ENCODE measurements around the gene GLS2. TPM values are rescaled to one million over a fixed set of nuclear protein-coding genes. Genes with fewer than 3 reads are reported as not detected.

GLS2 gene
- total and polyA plus RNA-seq, 2 experiments from 2014 or later: 12.2 to 31.6 TPM

DNA sequence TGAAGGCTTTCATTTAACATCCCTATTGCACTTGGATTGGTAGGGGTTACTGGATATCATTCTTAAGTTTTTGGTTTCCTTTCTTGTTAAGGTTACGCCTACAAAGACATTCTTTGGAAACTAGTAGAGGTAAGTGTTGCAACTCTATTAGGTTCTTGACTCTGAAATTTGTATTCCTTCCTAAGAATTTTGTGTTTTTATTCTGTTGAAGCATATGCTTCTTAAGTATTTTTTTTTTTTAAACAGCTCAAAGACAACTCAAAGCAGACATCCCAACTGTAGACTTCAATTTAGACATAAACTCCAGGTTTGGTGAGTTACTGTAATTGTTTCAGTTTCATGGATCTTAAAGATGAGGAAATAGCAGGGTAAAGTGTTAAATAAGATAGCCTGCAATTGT is 32.5 kb upstream of the GLS2 start:
- no peaks in the 10 kb centered on the region for H3K36me3 ChIP-seq (ENCODE audit: insufficient read depth)
- H2AFZ ChIP-seq: peak overlapping the region; percentile 5; the same call in 1 of the 2 replicates
- H3K4me1 ChIP-seq (ENCODE audit: insufficient read depth): peaks cover 17% of the 10 kb centered on the region
- no peak overlapping the region for H3K27ac ChIP-seq (ENCODE audit: low read depth)
- H3K4me3 Mint-ChIP-seq: no peak overlapping the region
- H3F3A ChIP-seq (replicated peaks; ENCODE audit: low read depth): no peaks in the 10 kb centered on the region
- no peaks in the 10 kb centered on the region for H4K20me1 ChIP-seq (replicated peaks; ENCODE audit: insufficient read depth)
- no peak for TF ChIP-seq POLR2AphosphoS5 (IDR thresholded peaks at IDR 0.05; ENCODE audit: low read depth)
- TF ChIP-seq, protein P1, sequence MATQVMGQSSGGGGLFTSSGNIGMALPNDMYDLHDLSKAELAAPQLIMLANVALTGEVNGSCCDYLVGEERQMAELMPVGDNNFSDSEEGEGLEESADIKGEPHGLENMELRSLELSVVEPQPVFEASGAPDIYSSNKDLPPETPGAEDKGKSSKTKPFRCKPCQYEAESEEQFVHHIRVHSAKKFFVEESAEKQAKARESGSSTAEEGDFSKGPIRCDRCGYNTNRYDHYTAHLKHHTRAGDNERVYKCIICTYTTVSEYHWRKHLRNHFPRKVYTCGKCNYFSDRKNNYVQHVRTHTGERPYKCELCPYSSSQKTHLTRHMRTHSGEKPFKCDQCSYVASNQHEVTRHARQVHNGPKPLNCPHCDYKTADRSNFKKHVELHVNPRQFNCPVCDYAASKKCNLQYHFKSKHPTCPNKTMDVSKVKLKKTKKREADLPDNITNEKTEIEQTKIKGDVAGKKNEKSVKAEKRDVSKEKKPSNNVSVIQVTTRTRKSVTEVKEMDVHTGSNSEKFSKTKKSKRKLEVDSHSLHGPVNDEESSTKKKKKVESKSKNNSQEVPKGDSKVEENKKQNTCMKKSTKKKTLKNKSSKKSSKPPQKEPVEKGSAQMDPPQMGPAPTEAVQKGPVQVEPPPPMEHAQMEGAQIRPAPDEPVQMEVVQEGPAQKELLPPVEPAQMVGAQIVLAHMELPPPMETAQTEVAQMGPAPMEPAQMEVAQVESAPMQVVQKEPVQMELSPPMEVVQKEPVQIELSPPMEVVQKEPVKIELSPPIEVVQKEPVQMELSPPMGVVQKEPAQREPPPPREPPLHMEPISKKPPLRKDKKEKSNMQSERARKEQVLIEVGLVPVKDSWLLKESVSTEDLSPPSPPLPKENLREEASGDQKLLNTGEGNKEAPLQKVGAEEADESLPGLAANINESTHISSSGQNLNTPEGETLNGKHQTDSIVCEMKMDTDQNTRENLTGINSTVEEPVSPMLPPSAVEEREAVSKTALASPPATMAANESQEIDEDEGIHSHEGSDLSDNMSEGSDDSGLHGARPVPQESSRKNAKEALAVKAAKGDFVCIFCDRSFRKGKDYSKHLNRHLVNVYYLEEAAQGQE (IDR thresholded peaks at IDR 0.05; ENCODE audit: unreplicated experiment): no peak
- no peak for TF ChIP-seq EZH2 (IDR thresholded peaks at IDR 0.05; ENCODE audit: low read depth, unreplicated experiment)
- no peak for TF ChIP-seq JUNB (IDR thresholded peaks at IDR 0.05; ENCODE audit: unreplicated experiment)
- TF ChIP-seq NANOG (IDR thresholded peaks at IDR 0.05; ENCODE audit: borderline replicate concordance): no peak
- H3K4me1 Mint-ChIP-seq: peaks cover 22% of the 10 kb centered on the region
- no peaks in the 10 kb centered on the region for H3K27me3 ChIP-seq (ENCODE audit: insufficient read depth)
- no peaks in the 10 kb centered on the region for H3K9me2 ChIP-seq (ENCODE audit: insufficient read depth)
- H3K4me2 ChIP-seq: peak overlapping the region; percentile 46; the same call in 1 of the 2 replicates
- no peak overlapping the region for H3K27ac Mint-ChIP-seq
- ATAC-seq: no peak
- no peak for DNase-seq (ENCODE audit: low spot score)
- no peaks in the 10 kb centered on the region for H3K9me3 Mint-ChIP-seq
- no peak overlapping the region for H3K4me3 ChIP-seq
- peaks cover 34% of the 10 kb centered on the region for H3K79me2 ChIP-seq (replicated peaks; ENCODE audit: insufficient read depth)
- peaks cover 1% of the 10 kb centered on the region for H3K27me3 Mint-ChIP-seq (ENCODE audit: insufficient read depth, low read depth, poor library complexity)
- H3K36me3 Mint-ChIP-seq (ENCODE audit: low read depth): no peaks in the 10 kb centered on the region

DNA sequence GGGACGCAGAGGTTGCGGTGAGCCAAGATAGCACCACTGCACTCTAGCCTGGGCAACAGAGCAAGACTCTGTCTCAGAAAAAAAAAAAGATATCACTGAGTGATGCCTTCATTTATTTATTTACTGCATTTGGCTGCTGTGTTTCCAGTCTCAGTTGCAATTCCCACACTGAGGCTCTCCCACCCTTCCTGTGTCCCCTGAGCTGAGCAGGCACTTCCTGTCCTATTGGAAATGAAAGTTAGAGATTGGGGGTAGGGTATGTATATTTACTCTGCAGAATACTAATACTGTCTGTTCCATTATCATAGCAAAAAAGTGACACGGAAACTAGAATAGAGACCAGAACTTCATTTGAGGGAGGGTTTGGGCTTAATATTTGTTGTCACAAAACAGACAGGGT is 32.1 kb upstream of the GLS2 start:
- Mint-ChIP-seq H3K4me1 (peaks cover 22% of the 10 kb centered on the region), H3K9me3 (no peaks in the 10 kb centered on the region), H3K4me3 (no peak overlapping the region), H3K27me3 (ENCODE audit: insufficient read depth, low read depth, poor library complexity) (peaks cover 1% of the 10 kb centered on the region), H3K36me3 (ENCODE audit: low read depth) (no peaks in the 10 kb centered on the region), H3K27ac (no peak overlapping the region)
- H3F3A ChIP-seq (replicated peaks; ENCODE audit: low read depth): no peaks in the 10 kb centered on the region
- ATAC-seq: no peak
- H2AFZ ChIP-seq: no peak overlapping the region
- no peak for TF ChIP-seq NANOG (IDR thresholded peaks at IDR 0.05; ENCODE audit: borderline replicate concordance)
- H3K4me3 ChIP-seq: no peak overlapping the region
- H3K4me1 ChIP-seq (ENCODE audit: insufficient read depth): peaks cover 17% of the 10 kb centered on the region
- H3K9me2 ChIP-seq (ENCODE audit: insufficient read depth): no peaks in the 10 kb centered on the region
- H3K4me2 ChIP-seq: 0 out of 2 replicates have a peak overlapping the region, but pooled peaks have one; percentile 46
- no peaks in the 10 kb centered on the region for H3K36me3 ChIP-seq (ENCODE audit: insufficient read depth)
- peaks cover 29% of the 10 kb centered on the region for H3K79me2 ChIP-seq (replicated peaks; ENCODE audit: insufficient read depth)
- H4K20me1 ChIP-seq (replicated peaks; ENCODE audit: insufficient read depth): no peaks in the 10 kb centered on the region
- no peaks in the 10 kb centered on the region for H3K27me3 ChIP-seq (ENCODE audit: insufficient read depth)
- H3K27ac ChIP-seq (ENCODE audit: low read depth): no peak overlapping the region
- DNase-seq (ENCODE audit: low spot score): peak; percentile 29

DNA sequence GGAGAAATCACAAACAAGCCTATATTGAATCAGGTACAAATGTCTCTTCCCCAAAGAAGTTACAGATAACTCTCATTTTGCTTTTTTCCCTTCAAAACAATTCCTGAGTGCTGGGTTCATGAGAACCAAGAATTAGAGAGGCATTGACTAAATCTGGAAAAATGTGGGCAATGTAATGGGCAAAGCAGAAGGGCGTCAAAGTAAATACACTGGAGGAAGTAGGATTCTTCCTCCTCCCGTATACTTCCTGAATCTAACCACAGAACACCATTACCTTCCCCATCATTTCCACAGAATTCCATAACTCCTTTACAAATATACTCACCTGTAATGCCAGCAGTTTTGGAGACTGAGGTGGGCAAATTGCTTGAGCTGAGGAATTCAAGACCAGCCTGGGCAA is 30.6 kb upstream of the GLS2 start:
- DNase-seq (ENCODE audit: low spot score) (no peak), ATAC-seq (no peak)
- Histone ChIP-seq H3K4me3 (no peak overlapping the region), H3K36me3 (ENCODE audit: insufficient read depth) (no peaks in the 10 kb centered on the region), H3K79me2 (replicated peaks; ENCODE audit: insufficient read depth) (peaks cover 15% of the 10 kb centered on the region), H2AFZ (no peak overlapping the region), H3K27ac (ENCODE audit: low read depth) (no peak overlapping the region), H3F3A (replicated peaks; ENCODE audit: low read depth) (no peaks in the 10 kb centered on the region), H3K9me2 (ENCODE audit: insufficient read depth) (no peaks in the 10 kb centered on the region), H3K27me3 (ENCODE audit: insufficient read depth) (no peaks in the 10 kb centered on the region), H4K20me1 (replicated peaks; ENCODE audit: insufficient read depth) (no peaks in the 10 kb centered on the region), H3K4me1 (ENCODE audit: insufficient read depth) (peaks cover 17% of the 10 kb centered on the region), H3K4me2 (no peak overlapping the region)
- Mint-ChIP-seq H3K27me3 (ENCODE audit: insufficient read depth, low read depth, poor library complexity) (peaks cover 1% of the 10 kb centered on the region), H3K36me3 (ENCODE audit: low read depth) (no peaks in the 10 kb centered on the region), H3K9me3 (no peaks in the 10 kb centered on the region), H3K27ac (no peak overlapping the region), H3K4me1 (peaks cover 22% of the 10 kb centered on the region), H3K4me3 (no peak overlapping the region)
- TF ChIP-seq EZH2 (IDR thresholded peaks at IDR 0.05; ENCODE audit: low read depth, unreplicated experiment) (no peak), NANOG (IDR thresholded peaks at IDR 0.05; ENCODE audit: borderline replicate concordance) (no peak), JUNB (IDR thresholded peaks at IDR 0.05; ENCODE audit: unreplicated experiment) (no peak), ZNF114 (CRISPR knock-in tag; IDR thresholded peaks at IDR 0.05) (no peak)
- TF ChIP-seq, protein P2, sequence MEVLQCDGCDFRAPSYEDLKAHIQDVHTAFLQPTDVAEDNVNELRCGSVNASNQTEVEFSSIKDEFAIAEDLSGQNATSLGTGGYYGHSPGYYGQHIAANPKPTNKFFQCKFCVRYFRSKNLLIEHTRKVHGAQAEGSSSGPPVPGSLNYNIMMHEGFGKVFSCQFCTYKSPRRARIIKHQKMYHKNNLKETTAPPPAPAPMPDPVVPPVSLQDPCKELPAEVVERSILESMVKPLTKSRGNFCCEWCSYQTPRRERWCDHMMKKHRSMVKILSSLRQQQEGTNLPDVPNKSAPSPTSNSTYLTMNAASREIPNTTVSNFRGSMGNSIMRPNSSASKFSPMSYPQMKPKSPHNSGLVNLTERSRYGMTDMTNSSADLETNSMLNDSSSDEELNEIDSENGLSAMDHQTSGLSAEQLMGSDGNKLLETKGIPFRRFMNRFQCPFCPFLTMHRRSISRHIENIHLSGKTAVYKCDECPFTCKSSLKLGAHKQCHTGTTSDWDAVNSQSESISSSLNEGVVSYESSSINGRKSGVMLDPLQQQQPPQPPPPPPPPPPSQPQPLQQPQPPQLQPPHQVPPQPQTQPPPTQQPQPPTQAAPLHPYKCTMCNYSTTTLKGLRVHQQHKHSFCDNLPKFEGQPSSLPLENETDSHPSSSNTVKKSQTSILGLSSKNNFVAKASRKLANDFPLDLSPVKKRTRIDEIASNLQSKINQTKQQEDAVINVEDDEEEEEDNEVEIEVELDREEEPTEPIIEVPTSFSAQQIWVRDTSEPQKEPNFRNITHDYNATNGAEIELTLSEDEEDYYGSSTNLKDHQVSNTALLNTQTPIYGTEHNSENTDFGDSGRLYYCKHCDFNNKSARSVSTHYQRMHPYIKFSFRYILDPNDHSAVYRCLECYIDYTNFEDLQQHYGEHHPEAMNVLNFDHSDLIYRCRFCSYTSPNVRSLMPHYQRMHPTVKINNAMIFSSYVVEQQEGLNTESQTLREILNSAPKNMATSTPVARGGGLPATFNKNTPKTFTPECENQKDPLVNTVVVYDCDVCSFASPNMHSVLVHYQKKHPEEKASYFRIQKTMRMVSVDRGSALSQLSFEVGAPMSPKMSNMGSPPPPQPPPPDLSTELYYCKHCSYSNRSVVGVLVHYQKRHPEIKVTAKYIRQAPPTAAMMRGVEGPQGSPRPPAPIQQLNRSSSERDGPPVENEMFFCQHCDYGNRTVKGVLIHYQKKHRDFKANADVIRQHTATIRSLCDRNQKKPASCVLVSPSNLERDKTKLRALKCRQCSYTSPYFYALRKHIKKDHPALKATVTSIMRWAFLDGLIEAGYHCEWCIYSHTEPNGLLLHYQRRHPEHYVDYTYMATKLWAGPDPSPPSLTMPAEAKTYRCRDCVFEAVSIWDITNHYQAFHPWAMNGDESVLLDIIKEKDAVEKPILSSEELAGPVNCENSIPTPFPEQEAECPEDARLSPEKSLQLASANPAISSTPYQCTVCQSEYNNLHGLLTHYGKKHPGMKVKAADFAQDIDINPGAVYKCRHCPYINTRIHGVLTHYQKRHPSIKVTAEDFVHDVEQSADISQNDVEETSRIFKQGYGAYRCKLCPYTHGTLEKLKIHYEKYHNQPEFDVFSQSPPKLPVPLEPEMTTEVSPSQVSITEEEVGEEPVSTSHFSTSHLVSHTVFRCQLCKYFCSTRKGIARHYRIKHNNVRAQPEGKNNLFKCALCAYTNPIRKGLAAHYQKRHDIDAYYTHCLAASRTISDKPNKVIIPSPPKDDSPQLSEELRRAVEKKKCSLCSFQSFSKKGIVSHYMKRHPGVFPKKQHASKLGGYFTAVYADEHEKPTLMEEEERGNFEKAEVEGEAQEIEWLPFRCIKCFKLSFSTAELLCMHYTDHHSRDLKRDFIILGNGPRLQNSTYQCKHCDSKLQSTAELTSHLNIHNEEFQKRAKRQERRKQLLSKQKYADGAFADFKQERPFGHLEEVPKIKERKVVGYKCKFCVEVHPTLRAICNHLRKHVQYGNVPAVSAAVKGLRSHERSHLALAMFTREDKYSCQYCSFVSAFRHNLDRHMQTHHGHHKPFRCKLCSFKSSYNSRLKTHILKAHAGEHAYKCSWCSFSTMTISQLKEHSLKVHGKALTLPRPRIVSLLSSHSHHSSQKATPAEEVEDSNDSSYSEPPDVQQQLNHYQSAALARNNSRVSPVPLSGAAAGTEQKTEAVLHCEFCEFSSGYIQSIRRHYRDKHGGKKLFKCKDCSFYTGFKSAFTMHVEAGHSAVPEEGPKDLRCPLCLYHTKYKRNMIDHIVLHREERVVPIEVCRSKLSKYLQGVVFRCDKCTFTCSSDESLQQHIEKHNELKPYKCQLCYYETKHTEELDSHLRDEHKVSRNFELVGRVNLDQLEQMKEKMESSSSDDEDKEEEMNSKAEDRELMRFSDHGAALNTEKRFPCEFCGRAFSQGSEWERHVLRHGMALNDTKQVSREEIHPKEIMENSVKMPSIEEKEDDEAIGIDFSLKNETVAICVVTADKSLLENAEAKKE (CRISPR knock-in tag; IDR thresholded peaks at IDR 0.05): no peak
